Smooth muscle cell (in vitro differentiated cells): ENCODE data around the gene C17orf113. TPM values are rescaled to one million over a fixed set of nuclear protein-coding genes. Genes with fewer than 3 reads are reported as not detected.

ENCODE experiments used
- DNase-seq: peaks from one replicate; lab custom pipeline; 2025; ENCODE audit not compliant: unreplicated experiment; lab: John Stamatoyannopoulos, UW
- H2AFZ ChIP-seq: fragments of 200-600 bp; sonication (generic); 2 replicates; pipeline ENCODE4 v1.6.0; 2016; ENCODE audit warnings: antibody characterized with exemption, low read depth, mild to moderate bottlenecking
- H3F3A ChIP-seq: fragments of 200-600 bp; sonication (generic); 2 replicates; pipeline ENCODE4 v1.6.0; 2017; ENCODE audit warnings: antibody characterized with exemption, low read depth
- H3K27ac ChIP-seq: fragments of 200-600 bp; sonication (generic); 2 replicates; pipeline ENCODE4 v1.5.1; 2016; ENCODE audit warnings: low read depth, mild to moderate bottlenecking
- H3K27me3 ChIP-seq: fragments of 200-600 bp; sonication (generic); 2 replicates; pipeline ENCODE4 v1.6.1; 2016; ENCODE audit warnings: low read depth, mild to moderate bottlenecking
- H3K36me3 ChIP-seq: fragments of 200-600 bp; sonication (generic); 2 replicates; pipeline ENCODE4 v1.5.1; 2016; ENCODE audit warnings: low read depth
- H3K4me1 ChIP-seq: fragments of 200-600 bp; sonication (generic); 2 replicates; pipeline ENCODE4 v1.5.1; 2016; ENCODE audit warnings: low read depth
- H3K4me2 ChIP-seq: fragments of 200-600 bp; sonication (generic); 2 replicates; pipeline ENCODE4 v1.6.0; 2016; ENCODE audit warnings: mild to moderate bottlenecking
- H3K4me3 ChIP-seq: fragments of 200-600 bp; sonication (generic); 2 replicates; pipeline ENCODE4 v1.5.1; 2016; ENCODE audit warnings: mild to moderate bottlenecking
- H3K79me2 ChIP-seq: fragments of 200-600 bp; sonication (generic); 2 replicates; pipeline ENCODE4 v1.6.0; 2016; ENCODE audit warnings: low read depth, mild to moderate bottlenecking
- H3K9ac ChIP-seq: fragments of 200-600 bp; sonication (generic); 2 replicates; pipeline ENCODE4 v1.6.0; 2016; ENCODE audit warnings: low read depth
- H3K9me3 ChIP-seq: fragments of 200-600 bp; sonication (generic); replicated peaks from 2 replicates; pipeline ENCODE4 v1.5.1; 2016; ENCODE audit warnings: low read depth
- H4K20me1 ChIP-seq: fragments of 200-600 bp; sonication (generic); 2 replicates; pipeline ENCODE4 v1.6.0; 2016; ENCODE audit warnings: low read depth
- CTCF ChIP-seq: fragments of 200-600 bp; sonication (generic); IDR thresholded peaks from 2 replicates; pipeline ENCODE4 v1.5.1; 2017; ENCODE audit warnings: borderline replicate concordance, mild to moderate bottlenecking, antibody characterized with exemption; ENCODE audit not compliant: insufficient read depth, poor library complexity, severe bottlenecking
- WGBS: methylation state at CpG from one replicate; pipeline ENCODE4 v1.1.7; 2016; ENCODE audit warnings: low lambda C conversion rate; 5-methylcytosine and 5-hydroxymethylcytosine counted together
- polyA plus RNA-seq: library from polyadenylated mRNA; unstranded; fragments of >200 nt; fragmentation: Nextera tagmentation; extraction: Ambion mirVana; gene quantifications from 2 replicates; pipeline ENCODE4 v1.2.1, GENCODE V29; 2016
- total RNA-seq: library from RNA; depleted of rRNA; stranded (reverse); fragments of >200 nt; gene quantifications from 2 replicates; pipeline ENCODE4 v1.2.3, GENCODE V29; 2014

C17orf113 gene
- total and polyA plus RNA-seq, 2 experiments from 2014 or later, result 0.38 to 0.49 TPM

DNA sequence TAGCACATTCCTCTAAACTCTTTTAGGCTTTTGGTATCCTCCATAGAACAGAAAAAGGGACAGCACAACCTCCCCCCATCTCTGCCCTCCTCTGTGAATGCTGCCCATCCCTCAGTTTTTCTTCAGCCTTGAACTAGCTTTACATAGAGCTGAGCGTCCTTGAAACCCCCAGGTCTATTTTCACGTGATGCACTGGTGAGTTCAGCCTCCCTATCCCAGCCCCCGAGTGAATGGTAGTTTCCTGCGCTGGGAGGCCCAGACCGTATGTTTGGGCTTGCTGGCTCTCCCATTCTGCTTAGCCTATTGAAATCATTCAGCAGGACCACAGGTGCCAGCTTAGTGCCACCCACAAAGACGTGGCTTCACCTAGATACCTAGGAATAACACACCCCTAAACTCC is 25.4 kb upstream of the C17orf113 start:
- H3K36me3 ChIP-seq, result no peaks in the 10 kb centered on the region
- H3F3A ChIP-seq, result no peaks in the 10 kb centered on the region
- no peaks in the 10 kb centered on the region for H3K4me1 ChIP-seq
- H3K79me2 ChIP-seq, result no peaks in the 10 kb centered on the region
- H3K4me3 ChIP-seq, result no peak overlapping the region
- H3K27ac ChIP-seq, result no peak overlapping the region
- H3K9me3 ChIP-seq, result no peaks in the 10 kb centered on the region
- TF ChIP-seq CTCF, result no peak
- WGBS, result 86% methylated on average over 6 of the region's 6 CpGs
- H3K9ac ChIP-seq, result no peak overlapping the region
- no peak overlapping the region for H3K4me2 ChIP-seq
- no peaks in the 10 kb centered on the region for H4K20me1 ChIP-seq
- no peak overlapping the region for H2AFZ ChIP-seq
- peaks cover 33% of the 10 kb centered on the region for H3K27me3 ChIP-seq
- DNase-seq, result no peak

DNA sequence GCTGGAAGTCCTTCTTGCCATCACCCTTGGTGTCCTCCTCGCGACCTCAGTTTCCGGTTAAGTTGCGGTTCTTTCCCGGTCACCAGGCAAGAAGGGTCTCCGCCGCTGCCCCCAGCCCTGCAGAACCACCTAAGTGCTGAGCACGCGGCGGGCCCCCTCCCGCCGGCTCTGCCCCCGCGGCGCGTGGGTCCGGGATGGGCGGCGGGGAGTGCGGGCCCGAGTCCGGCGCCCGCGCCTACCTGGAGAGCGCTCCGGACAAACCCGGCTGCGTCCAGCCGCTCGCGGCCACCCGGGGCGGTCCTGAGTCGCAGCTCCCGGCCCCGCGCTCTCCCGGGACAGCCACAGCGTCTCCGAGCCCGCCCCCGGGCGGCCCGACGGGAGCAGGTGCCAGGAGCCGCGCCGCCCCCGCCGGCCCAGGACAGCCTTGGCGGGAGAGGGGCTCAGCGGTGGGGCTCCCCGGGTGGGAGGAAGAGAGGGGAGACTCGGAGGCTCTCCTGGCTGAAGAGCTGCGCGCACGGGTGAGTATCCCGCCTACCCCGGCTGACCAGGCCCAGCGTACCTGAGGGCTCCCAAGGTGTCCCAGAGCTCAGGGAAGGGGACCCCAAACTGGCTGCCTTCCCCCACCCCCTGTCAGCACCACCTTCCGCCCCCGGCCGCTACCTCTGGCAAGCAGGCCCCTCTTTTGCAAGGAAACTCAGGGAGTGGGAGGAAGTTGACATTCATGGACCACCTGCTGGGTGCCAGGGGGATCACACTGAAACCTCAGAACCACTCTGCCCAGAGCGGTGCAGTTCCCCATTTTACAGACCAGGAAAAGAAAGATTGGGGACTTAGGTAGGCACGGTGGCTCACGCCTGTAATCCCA is 22.2 kb upstream of the C17orf113 start:
- no peak for DNase-seq
- H3K79me2 ChIP-seq, result no peaks in the 10 kb centered on the region
- no peaks in the 10 kb centered on the region for H3K9me3 ChIP-seq
- H3F3A ChIP-seq, result no peaks in the 10 kb centered on the region
- peak overlapping the region; percentile 79 for H3K4me2 ChIP-seq
- no peaks in the 10 kb centered on the region for H3K36me3 ChIP-seq
- H3K9ac ChIP-seq, result no peak overlapping the region
- no peaks in the 10 kb centered on the region for H4K20me1 ChIP-seq
- no peak overlapping the region for H2AFZ ChIP-seq
- no peak overlapping the region for H3K27ac ChIP-seq
- no peaks in the 10 kb centered on the region for H3K4me1 ChIP-seq
- H3K27me3 ChIP-seq, result peaks cover 40% of the 10 kb centered on the region
- H3K4me3 ChIP-seq, result peak overlapping the region; percentile 31
- 12% methylated on average over 39 of the region's 67 CpGs for WGBS
- no peak for TF ChIP-seq CTCF

DNA sequence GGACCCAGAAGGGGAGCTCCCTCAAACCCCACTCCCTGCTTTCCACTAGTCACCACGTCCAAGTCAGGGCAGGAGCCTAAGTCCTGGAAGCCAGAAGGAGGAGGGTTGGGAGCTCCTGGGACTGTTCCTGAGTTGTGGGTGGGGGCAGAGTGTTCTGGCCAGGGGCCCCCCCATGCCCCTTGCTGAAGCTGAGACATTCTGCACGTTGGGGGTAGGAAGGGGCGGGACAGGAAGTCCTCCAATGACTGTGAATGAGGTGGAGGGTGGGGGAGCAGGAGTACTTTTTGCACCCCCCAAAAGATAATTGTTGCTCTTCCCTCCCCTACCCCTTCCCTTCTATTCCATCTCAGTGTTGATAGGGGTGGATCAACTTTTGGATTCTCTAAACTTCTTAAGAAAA is 21.4 kb upstream of the C17orf113 start:
- no peak for TF ChIP-seq CTCF
- Histone ChIP-seq H3K4me1 (no peaks in the 10 kb centered on the region), H2AFZ (no peak overlapping the region), H3K36me3 (no peaks in the 10 kb centered on the region), H3F3A (no peaks in the 10 kb centered on the region), H3K27ac (no peak overlapping the region), H3K9me3 (no peaks in the 10 kb centered on the region), H3K9ac (no peak overlapping the region), H3K4me2 (peak overlapping the region; percentile 79), H3K27me3 (peaks cover 40% of the 10 kb centered on the region), H3K4me3 (no peak overlapping the region), H4K20me1 (no peaks in the 10 kb centered on the region), H3K79me2 (no peaks in the 10 kb centered on the region)
- WGBS, result 33% methylated on average over 3 of the region's 3 CpGs
- DNase-seq, result no peak

GRCh38 chr17:42068979-42069378 is 18.6 kb upstream of the C17orf113 start:
- WGBS, result 69% methylated on average over 3 of the region's 3 CpGs
- H3K9ac ChIP-seq, result no peak overlapping the region
- no peaks in the 10 kb centered on the region for H3K79me2 ChIP-seq
- TF ChIP-seq CTCF, result no peak
- H3K27ac ChIP-seq, result no peak overlapping the region
- no peak overlapping the region for H3K4me2 ChIP-seq
- H3K27me3 ChIP-seq, result peaks cover 39% of the 10 kb centered on the region
- no peak overlapping the region for H3K4me3 ChIP-seq
- H3F3A ChIP-seq, result no peaks in the 10 kb centered on the region
- H3K9me3 ChIP-seq, result no peaks in the 10 kb centered on the region
- no peaks in the 10 kb centered on the region for H3K4me1 ChIP-seq
- H4K20me1 ChIP-seq, result no peaks in the 10 kb centered on the region
- no peak overlapping the region for H2AFZ ChIP-seq
- DNase-seq, result no peak
- H3K36me3 ChIP-seq, result no peaks in the 10 kb centered on the region
